ENCODE results near the gene NEDD9. TPM values are rescaled to one million over a fixed set of nuclear protein-coding genes. Genes with fewer than 3 reads are reported as not detected.

Gene NEDD9
- total and polyA plus RNA-seq, 2 of the 4 experiments (the other 2 are of a cell fraction) = 7.6 to 16.5 TPM

DNA sequence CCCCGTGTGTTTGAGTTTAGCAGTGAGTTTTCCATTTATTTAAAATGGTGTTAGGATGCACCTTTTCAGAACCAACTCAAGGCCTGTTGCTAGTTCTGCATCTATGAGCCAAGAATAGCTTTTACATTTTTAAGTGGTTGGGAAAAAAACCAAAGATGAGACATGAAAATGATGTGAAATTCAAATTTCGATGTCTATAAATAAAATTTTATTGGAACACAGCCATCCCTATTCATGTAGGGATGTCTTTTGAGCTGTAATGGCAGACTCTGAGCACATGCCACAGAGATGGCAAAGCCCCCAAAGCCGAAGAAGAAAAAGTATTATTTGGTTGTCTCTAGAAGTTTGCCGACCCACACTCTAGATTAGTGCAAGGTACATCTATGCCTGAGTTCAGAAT lies 5.0 kb upstream of the NEDD9 start:
- no peak overlapping the region for H4K5ac ChIP-seq (ENCODE audit: low read depth, low read length)
- POLR2A ChIA-PET (ENCODE audit: unreplicated experiment) = no interaction called here
- no peak overlapping the region for H3K4me3 ChIP-seq (ENCODE audit: insufficient read depth, low read depth, low read length)
- H3K27ac ChIP-seq (ENCODE audit: insufficient read depth, low read length) = no peak overlapping the region
- H2BK120ac ChIP-seq (ENCODE audit: low read depth, low read length) = no peak overlapping the region
- no peaks in the 10 kb centered on the region for H3K9me3 ChIP-seq (ENCODE audit: control insufficient read depth, insufficient read depth, low read length)
- no peak overlapping the region for H3K9ac ChIP-seq (ENCODE audit: low read depth, low read length)
- H3K4ac ChIP-seq (ENCODE audit: low read depth, low read length) = no peak overlapping the region
- H3K14ac ChIP-seq (replicated peaks; ENCODE audit: low read depth, low read length) = no peak overlapping the region
- H3K4me2 ChIP-seq (ENCODE audit: low read depth, low read length) = no peak overlapping the region
- H4K91ac ChIP-seq (ENCODE audit: insufficient read depth, low read depth, low read length) = no peak overlapping the region
- BruUV-seq (replicated peaks) = no TSS peak
- TF ChIP-seq RAD21 (IDR thresholded peaks at IDR 0.05; ENCODE audit: low read length) (no peak), MAZ (IDR thresholded peaks at IDR 0.05; ENCODE audit: borderline replicate concordance, low read depth, low read length) (no peak), POLR2A (IDR thresholded peaks at IDR 0.05; ENCODE audit: low read depth, low read length) (no peak), RCOR1 (IDR thresholded peaks at IDR 0.05; ENCODE audit: insufficient replicate concordance, low read length) (no peak)
- TF ChIP-seq, protein P1, sequence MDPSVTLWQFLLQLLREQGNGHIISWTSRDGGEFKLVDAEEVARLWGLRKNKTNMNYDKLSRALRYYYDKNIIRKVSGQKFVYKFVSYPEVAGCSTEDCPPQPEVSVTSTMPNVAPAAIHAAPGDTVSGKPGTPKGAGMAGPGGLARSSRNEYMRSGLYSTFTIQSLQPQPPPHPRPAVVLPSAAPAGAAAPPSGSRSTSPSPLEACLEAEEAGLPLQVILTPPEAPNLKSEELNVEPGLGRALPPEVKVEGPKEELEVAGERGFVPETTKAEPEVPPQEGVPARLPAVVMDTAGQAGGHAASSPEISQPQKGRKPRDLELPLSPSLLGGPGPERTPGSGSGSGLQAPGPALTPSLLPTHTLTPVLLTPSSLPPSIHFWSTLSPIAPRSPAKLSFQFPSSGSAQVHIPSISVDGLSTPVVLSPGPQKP (IDR thresholded peaks at IDR 0.05; ENCODE audit: borderline replicate concordance, low read depth, low read length) = no peak
- TF ChIP-seq, protein P2, sequence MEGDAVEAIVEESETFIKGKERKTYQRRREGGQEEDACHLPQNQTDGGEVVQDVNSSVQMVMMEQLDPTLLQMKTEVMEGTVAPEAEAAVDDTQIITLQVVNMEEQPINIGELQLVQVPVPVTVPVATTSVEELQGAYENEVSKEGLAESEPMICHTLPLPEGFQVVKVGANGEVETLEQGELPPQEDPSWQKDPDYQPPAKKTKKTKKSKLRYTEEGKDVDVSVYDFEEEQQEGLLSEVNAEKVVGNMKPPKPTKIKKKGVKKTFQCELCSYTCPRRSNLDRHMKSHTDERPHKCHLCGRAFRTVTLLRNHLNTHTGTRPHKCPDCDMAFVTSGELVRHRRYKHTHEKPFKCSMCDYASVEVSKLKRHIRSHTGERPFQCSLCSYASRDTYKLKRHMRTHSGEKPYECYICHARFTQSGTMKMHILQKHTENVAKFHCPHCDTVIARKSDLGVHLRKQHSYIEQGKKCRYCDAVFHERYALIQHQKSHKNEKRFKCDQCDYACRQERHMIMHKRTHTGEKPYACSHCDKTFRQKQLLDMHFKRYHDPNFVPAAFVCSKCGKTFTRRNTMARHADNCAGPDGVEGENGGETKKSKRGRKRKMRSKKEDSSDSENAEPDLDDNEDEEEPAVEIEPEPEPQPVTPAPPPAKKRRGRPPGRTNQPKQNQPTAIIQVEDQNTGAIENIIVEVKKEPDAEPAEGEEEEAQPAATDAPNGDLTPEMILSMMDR (conservative IDR thresholded peaks at IDR 0.05; ENCODE audit: low read depth, low read length) = no peak
- H4K20me1 ChIP-seq (ENCODE audit: insufficient read depth, low read length) = no peaks in the 10 kb centered on the region
- no peak overlapping the region for H4K8ac ChIP-seq (ENCODE audit: low read depth in 2 of 2, low read length in 2 of 2)
- H3K36me3 ChIP-seq (ENCODE audit: control insufficient read depth, insufficient read depth, low read length) = no peaks in the 10 kb centered on the region
- no peak overlapping the region for H3K23ac ChIP-seq (ENCODE audit: low read depth, low read length)
- dilution Hi-C loops (cut with HindIII; ENCODE audit: low sequenced_read_pairs, unreplicated experiment) = no loop called here
- ATAC-seq (ENCODE audit: low read depth) = no peak
- intact Hi-C loops (cut with micrococcal nuclease) = no loop called here
- CTCF ChIA-PET = no interaction called here
- H2BK15ac ChIP-seq (ENCODE audit: low read depth, low read length) = no peak overlapping the region
- no peak overlapping the region for H3K18ac ChIP-seq (ENCODE audit: low read depth, low read length)
- H2BK5ac ChIP-seq (ENCODE audit: low read depth, low read length, poor library complexity, severe bottlenecking) = no peak overlapping the region
- WGBS, 2 experiments (ENCODE audit: extremely low coverage in 2 of 2, insufficient read length in 1 of 2) = no CpG with 5 or more reads among the region's 4 CpGs
- peaks cover 4% of the 10 kb centered on the region; the same call in 1 of the 2 replicates for H3K9me1 ChIP-seq (ENCODE audit: insufficient read depth, low read length)
- in situ Hi-C loops (cut with MboI; ENCODE audit: low sequenced_read_pairs) = loop anchor here (10.0 kb wide), 1 partner anchor 257 kb away; no protein-coding TSS in a partner anchor
- H3K79me1 ChIP-seq (ENCODE audit: low read depth in 1 of 2, low read length in 2 of 2) = no peaks in the 10 kb centered on the region
- H3K56ac ChIP-seq (ENCODE audit: extremely low read depth, insufficient read depth, low read length) = no peak overlapping the region
- no peaks in the 10 kb centered on the region for H3K27me3 ChIP-seq (ENCODE audit: control insufficient read depth, insufficient read depth, low read length)
- no peak overlapping the region for H2AFZ ChIP-seq (replicated peaks; ENCODE audit: low read length, poor library complexity)
- DNase-seq = no peak
- peaks cover 7% of the 10 kb centered on the region for H3K4me1 ChIP-seq (ENCODE audit: control insufficient read depth, insufficient read depth, low read length)
- H2AK9ac ChIP-seq (replicated peaks; ENCODE audit: low read depth, low read length, poor library complexity) = no peak overlapping the region
- H2BK20ac ChIP-seq (ENCODE audit: low read depth, low read length) = no peak overlapping the region
- H2AK5ac ChIP-seq (ENCODE audit: low read depth, low read length) = no peak overlapping the region

All from IMR-90 (cell line).